NCI-H524 (cell line): ENCODE results near the gene SLC2A9.
"Not testable (repeated sequence)": the region's sequence is repeated elsewhere in the genome, so short reads cannot be mapped to it uniquely, and the experiment has no call there.

Experiments used
- DNase-seq, 2 experiments: peaks; one replicate each; lab custom pipeline; 2025; lab: John Stamatoyannopoulos, UW

The SLC2A9 gene

DNA sequence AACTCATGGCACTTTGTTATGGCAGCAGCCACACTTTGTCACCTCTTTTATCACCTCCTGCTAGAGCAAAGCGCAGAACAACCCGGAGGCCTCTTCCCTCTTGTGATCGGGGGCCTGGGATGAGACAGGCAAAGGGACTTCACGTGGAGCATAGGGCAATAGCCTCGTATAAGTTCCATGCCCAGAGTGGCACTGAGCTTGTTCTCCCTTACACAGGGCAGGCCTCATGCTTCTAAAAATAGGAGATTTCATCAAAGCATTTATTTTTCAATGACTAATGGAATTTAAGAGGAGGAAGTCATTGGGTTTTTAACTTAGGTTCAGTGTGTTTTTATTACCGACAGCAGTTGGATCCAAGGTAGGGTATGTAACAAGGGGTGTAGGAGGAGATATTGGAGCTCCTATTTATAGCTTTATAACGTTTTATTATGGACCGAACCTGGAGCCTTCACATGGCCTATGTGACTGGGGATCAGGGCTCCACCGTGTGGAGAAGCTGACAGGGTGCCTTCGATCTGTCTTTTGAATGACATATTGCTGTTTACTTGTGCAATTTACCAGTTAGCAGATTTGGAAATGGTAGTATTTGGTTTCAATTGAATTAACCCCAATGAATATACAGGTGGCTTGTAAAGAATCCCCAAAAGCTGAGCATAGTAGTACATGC is 93.8 kb downstream of the SLC2A9 start:
- peak in 1 of 2 experiments; percentile 27 for DNase-seq

DNA sequence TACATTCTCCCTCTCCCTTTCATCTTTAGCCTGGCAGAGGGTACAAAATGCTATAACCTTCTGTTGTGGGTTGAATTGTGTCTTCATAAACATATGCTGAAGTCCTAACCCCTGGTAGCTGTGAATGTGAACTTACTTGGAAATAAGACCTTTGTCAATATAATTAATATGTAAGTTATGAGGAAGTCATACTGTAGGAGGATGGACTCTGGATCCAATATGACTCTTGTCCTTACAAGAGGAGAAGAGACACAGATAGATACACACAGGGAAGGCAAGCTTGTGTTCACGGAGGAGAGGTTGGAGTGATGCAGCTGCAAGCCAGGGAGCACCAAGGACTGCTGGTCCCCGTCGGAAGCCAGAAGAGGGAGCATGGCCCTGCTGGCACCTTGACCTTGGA is 94.7 kb downstream of the SLC2A9 start:
- DNase-seq = no peak

DNA sequence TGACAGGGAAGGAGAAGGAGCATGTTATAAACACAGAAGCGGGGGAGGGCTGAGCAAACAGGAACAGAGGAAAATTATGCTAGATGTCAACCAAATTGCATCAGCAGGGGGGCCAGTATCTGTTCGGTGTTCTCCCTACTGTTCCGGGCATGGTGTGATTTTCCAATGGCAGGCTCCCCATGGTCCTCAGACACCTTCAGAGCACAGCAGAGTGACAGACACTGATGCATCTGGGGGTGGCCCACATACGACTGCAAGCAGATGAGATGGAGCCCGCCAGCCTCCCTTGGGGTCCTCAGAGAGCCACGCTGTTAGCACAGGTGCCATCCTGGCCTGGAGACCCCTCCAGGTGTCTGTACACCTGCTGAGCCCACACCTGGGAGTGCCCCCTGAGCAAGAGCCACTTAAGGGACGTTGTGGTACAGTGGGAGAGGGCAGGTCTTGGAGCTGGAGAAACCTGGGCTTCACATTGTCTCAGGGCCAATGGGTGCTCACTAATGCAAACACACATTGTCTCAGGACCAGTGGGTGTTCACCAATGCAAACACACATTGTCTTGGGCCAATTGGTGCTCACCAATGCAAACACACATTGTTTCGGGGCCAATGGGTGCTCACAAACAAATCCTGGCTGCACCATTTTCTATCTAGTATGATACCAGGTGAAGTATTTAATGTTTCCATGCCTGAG is 95.4 kb downstream of the SLC2A9 start:
- no peak for DNase-seq

DNA sequence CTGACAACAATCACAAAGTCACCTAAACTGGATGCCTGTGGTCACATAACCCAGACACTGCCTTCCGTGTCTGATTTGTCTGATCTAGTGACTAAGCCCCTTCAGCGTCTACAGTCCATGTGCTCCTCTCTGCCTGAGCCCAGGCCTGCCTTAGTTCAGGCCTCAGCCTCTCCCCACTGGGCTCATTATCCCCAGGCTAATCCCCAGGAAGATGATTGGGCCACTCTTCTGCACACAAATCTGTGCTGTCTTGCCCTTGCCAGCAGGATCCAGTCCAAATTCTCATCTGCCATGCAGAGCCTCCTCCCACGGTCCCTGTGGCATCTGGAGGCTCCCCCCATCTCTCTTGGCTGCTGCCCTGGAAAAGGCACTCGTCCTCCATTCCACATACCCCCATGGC is 96.5 kb downstream of the SLC2A9 start:
- DNase-seq = peak; percentile 88 to 94

DNA sequence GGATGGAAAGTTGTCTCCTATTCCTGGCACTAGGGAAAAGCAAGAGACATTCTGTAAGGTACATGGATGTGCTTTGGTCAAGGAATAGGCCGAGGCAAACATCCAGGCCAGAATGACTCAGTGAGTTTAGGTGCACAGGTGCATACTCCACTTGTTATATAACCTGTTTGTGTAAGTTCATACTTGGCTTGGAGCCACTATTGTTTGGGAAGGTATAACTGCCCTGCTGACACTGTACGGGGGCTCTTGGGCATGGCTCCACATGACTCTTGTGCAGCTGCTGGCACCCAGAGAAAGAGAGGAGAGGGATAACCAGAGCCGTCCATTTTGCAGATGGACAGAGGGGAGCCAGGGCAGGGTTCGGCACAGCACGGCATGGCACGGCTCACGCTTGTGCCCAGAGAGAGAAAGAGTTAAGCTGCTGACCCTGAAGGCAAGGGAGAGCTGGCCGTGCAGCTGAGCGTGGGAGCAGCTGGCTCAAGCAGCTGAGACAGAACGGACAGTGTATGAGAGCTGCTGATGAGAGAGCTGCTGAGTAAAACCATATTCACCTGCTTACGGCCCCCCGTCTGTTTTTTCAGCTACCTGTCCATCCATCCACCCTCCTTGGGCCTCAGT is 98.0 kb downstream of the SLC2A9 start:
- DNase-seq = no peak

DNA sequence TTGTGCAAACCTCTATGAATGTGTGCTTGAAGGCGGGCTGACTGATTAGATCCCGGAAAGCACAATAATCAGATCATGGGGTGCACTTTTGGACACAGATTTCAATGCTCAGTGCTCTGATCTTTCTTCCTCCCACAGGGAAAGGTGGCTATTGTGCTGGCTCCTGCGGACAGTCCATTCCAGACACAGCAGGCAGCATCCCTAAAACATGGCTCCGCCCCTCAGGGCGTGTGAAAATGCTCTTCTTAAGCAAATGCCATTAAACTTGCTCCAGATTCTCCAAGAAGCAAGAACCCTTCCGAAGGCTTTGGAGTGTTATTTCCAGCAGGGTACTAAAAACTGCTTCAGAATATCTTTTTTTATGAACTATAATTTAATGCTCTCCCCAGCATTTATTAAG is 100.0 kb downstream of the SLC2A9 start:
- no peak for DNase-seq

DNA sequence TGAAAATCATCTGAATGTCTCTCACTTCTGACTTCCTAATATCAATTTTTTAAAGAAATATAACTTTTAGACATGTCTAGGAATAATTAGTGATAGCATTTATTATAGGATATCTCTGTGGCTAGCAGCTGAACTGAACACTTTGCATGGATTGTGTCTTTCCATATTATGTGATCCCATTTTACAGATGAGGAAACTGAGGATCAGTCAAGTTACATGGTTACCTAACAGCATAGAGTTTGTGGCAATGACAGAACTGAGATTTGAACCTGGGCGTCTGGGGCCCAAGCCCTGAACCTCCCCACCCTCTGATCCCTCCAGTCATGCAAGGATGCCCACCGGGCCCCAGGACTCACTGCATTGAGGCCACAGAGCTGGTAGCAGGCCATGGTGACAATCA is 101.3 kb downstream of the SLC2A9 start:
- DNase-seq = no peak

DNA sequence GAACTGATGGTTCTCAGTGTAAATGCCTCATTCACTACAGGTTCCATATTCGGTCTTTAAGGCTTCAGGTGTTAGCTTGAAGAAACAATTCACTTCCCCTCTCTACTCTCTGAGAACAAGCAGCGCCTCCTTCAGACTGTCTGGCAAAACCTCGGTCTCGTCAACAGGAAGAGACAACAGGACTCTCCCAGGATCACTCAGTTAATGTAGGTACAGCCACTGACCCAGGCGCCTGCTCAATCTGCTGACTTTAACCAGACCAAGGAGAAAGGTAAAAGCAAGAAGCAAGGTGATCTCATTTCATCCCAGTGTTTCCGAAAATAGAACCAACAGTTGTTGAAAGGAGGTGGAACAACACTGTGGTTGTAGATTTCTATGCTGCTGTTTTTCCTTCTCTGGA is 102.2 kb downstream of the SLC2A9 start:
- no peak for DNase-seq

DNA sequence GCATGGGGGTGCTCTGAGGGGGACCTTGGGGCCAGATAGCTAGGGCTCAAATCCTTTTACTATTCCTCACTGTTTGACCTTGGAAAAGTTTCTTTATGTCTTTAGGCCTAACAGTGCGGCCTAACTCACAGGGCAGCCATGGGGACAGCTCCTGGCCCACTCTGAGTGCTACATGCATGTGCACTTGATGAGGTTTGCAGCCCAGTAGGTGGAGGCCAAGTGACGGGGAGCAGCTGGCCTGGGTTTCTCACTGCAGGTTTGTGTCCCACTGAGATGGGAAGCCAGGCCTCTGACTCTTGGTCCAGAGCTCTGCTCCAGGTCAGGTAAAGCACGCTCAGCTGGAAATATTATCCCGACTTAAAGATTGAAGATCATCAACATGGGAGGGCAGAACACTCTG is 102.8 kb downstream of the SLC2A9 start:
- DNase-seq = peak in 1 of 2 experiments; percentile 29

DNA sequence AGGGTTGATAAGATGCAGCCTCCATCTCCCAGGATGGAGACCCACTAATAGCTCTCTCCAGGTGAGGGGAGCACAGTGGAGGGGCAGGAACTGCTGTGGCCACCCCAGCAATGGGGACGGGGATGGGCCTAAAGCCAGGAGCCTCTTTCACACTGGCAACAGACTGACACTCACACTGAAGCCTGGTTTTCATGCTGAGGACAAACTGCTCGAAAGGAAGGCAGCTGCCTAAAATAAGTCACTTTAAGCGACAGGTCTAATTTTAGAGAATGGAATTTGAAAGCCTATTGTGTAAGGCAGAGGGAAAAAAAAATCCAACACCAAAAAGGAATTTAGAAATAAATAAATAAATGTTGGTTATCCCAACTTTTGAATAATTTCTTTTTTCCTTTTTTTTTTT is 104.4 kb downstream of the SLC2A9 start:
- no peak for DNase-seq

DNA sequence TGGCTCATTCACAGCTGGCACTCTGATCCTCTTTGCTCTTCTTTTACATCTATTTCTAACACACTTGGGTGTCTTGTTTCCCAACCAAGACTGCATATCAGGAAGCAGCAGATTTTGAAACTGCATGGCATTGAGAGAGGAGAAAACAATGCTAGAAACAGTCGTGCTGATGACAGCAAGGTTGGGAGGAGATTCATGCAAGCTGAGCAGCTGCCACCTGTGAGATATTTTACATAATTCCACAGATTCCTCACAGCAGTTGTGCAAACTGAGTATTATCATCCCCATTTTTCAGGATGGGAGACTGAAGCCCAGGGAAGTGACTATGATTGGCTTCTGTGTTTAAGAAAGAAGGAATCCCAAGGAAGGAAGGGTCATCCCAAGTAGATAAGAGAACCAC is 105.0 kb downstream of the SLC2A9 start:
- DNase-seq = peak in 1 of 2 experiments; percentile 60

DNA sequence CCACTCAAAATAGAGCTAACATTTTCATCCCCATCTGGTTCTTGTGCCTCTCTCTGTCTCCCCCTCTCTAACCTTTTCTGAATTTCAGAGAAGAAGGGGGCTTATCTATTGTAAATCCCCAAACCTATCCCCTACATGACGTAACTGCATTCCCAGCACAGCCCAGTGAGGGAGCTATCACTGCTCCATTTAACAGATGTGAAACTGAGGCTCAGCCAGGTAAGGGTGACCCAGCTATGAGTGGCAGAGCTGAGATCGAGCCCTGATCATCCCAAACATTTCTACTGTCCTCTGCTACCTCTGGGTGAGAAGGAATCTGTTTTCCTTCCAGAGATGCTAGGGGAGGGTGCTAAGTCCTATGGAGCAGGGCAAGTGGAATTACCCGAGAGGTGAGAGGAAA is 107.5 kb downstream of the SLC2A9 start:
- peak in 1 of 2 experiments; percentile 57 for DNase-seq

DNA sequence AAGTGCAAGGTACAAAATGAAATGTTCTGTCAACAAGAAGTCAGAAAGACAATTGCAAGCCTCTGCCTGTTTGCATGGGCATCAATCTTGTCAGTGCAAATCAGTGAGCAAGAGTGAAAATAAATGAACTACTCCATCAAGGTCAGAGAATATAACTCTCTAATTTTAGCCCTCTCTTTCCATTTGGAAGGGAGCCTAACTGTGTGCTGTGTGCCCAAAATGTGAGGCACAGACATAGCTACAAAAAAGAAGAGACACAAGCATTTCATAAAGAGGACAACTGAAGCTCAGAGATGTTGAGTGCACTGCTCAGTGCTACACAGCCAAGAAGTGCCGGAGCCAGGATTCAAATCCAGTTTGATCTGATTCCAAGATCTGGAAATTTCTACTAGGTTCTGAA is 114.3 kb downstream of the SLC2A9 start:
- no peak for DNase-seq

DNA sequence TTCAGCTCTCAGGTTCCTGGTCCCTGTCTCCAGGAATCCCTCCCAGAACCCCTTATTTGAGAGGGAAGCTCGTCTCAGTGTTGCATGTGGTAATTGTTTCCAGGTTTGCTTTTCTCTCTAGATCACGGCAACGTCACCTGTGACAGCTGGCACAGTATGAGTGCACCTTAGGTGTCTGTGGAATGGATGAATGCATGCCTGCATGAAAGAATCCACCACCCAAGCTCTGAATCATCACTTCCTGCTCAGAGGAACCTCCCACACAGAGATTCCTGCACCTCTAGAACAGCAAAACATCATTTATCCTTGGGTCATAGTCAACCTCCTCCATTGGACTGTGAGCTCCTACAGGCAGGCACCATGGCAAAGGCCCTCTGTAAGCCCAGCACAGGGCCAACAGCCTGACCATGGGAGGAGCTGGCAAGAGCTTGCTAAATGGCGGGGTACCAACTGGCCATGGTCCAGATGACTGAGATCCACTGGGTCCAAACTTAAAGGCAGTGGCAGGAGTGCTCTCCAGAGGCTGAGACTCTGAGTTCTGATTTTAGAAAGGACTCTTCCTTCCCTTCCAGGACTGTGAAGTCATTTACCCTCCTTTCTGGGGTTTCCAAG is 116.2 kb downstream of the SLC2A9 start:
- DNase-seq = no peak

DNA sequence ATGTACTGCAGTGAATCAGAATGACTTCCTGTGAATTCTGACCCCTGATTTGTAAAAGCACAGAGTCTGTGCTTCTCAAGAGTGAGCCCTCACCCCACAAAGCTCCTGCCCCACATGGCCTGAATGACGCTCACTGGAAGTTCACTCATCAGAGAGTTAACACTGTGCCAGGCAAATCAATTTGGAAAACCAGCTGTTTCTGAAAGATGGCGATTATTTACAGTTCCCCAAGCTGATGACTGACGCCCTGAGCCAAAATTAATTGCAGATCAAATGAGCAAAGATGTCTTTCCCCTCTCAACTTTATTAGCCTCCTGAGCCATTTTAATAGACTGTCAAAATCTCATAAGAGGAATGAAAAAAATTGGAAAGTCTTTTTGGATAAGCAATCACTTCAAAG is 118.0 kb downstream of the SLC2A9 start:
- peak in 1 of 2 experiments; percentile 49 for DNase-seq

DNA sequence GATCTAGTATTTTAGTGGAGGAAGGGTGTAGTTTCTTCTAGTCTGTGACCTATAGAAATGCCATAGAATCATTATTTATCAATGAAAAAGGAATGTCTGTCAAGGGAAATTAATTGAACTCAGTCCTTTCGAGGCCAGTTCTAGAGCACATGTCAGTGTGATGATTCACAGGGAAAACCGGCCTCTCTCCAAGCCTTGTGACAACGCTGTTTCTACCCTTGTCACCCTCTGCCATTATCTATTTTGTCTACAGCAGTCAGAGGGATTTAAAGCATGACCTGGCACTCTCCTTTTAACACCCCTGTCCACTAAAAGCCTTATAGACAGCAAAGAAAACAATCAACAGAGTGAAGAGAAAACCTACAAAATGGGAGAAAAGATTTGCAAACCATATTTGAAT is 120.0 kb downstream of the SLC2A9 start:
- DNase-seq = no peak

DNA sequence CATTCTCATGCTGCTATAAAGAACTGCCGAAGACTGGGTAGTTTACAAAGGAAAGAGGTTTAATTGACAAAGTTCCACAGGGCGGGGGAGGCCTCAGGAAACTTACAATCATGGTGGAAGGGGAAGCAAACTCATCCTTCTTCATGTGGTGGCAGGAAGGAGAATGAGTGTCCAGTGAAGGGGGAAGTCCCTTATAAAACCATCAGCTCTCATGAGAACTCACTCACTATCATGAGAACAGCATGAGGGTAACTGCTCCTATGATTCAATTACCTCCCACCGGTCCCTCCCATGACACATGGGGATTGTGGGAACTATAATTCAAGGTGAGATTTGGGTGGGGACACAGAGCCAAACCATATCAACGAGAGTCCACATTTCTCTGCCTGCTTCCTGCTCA is 120.7 kb downstream of the SLC2A9 start:
- not testable (repeated sequence) for DNase-seq

DNA sequence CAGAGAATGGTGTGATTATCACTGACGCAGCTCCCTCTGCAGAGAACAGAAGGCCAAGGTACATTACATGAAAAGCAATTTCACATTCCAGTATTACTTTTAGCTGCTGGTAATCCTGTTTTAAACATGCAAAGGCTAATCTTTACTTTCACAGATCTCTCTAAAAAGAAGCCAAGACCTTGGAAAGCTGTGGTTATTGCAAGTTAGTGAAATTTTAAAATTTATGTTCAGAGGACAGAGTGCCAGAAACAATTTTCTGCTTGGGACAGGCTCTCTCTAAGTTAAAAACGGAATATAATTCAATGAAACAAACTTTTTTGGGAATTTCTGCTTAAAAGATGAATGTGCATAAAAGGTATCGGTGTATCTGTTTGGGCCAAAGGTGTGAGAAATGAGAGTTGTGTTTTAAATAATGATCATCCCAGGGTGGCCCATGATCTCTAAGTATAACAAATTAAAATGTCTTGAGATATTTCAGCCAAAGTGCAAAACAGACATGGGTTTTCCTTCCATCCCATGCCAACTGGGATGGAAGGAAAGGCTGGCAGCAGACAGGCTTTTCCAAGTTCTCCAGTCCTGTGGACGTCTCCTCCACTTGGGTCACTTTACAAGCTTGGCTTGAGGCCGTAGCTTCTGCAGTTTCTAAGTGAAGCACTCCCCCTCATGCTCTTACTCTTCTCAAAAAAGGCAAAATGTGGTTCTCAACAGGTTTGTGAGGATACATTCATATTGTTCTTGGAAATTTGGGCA is 121.8 kb downstream of the SLC2A9 start:
- no peak for DNase-seq

DNA sequence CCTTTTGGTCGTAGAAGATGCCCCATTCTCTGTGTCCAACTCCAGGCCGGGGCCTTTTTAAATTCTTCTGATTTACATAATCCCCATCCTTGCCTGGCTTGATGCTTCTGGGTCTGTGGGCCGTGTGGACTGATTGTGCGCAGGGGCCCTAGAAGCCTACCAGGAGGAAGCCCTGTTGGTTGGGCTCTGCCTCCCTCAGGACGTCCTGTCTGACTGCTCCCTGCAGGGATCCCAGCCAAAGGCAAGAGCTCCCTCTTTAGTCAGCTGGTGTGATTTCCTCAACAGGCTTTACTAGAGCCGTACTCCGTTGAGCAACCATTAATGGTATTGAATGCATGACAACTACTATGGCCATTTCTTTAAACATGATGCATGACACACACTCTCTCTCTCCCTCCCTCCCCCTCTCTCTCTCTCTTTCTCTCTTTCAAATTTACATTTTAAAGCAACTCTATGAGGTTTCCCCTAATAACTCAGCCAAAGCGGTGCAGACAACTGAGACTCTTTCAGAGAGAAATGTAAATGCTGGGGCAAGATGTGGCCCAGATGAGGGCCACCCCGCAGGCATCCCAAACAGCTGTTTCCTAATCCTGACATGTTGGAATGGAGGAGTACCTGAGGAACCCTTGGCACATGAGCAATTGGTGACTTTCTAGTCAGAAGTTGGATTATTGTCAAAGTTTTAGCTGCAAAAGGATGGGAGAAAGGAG is 122.5 kb downstream of the SLC2A9 start:
- peak; percentile 41 to 45 for DNase-seq

DNA sequence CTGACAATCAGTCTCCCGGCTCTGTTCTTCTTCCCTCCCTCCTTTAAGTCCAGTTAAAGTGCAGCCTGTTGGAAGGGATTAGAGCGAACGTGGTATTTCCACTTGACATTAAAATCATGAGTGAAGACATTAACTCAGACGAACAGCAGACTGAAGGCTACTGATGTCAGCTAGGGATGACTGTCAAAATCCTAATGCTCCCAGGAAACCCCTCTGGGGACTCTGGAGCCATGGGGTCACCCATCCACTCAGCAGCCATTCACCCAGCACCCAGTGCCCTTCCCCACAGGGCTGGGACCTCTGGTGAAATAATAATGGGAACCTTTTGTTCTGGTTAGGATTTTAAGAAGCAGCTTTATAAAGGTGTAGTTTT is 126.0 kb downstream of the SLC2A9 start:
- peak in 1 of 2 experiments; percentile 74 for DNase-seq

DNA sequence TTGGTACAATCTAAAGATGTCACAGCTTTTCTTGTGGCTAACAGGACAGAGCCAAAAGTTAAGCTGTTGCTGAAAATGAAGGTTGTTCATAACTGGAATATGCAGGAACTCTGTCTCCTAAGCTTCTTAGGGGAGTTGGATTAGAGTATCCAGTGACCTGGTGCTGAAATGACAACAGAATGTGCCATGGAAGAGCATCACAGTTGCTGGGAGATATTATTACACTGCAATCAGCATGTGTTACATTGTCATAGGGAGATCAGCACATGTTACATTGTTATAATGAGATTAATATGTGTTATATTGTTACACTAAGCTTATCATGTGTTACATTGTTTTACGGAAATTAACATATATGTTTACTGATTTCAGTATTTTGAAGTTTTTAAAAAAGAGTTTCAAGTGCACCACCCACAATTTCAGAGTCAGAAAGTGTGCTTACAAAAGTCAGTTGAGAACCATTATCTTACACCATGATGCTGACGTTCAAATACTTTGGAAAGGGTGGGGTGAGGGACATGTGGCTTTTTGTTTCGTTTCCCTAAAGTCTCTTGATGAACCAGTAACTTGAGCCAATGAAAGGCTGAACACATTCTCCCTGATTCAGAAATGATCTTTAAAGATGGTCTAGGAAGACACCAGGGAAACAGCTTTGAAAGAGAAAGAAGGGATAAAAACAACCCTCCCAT is 126.5 kb downstream of the SLC2A9 start:
- DNase-seq = peak; percentile 60 to 82
